GM21825 (cell line): ENCODE data around the gene ASPN.
A peak's percentile ranks its signal among the peaks of the same experiment; 100 is the strongest.
"Not testable (repeated sequence)": the region's sequence is repeated elsewhere in the genome, so short reads cannot be mapped to it uniquely, and the experiment has no call there.

Source experiments
- ATAC-seq: cut with Tn5 transposase; IDR thresholded peaks from one replicate; pipeline ENCODE4 v1.9.1; 2021; ENCODE audit warnings: mild to moderate bottlenecking, moderate library complexity; ENCODE audit not compliant: unreplicated experiment

Gene ASPN

GRCh38 chr9:92423612-92424011, 58.7 kb downstream of the ASPN start:
- ATAC-seq: no peak

- ATAC-seq: no peak
Measured at GRCh38 chr9:92422611-92423338, 59.5 kb downstream of the ASPN start.

GRCh38 chr9:92414566-92414965, 67.7 kb downstream of the ASPN start:
- ATAC-seq: no peak

- ATAC-seq: not testable (repeated sequence)
Measured at GRCh38 chr9:92411157-92411556, 71.1 kb downstream of the ASPN start.

GRCh38 chr9:92408747-92409478, 73.4 kb downstream of the ASPN start:
- no peak for ATAC-seq

- no peak for ATAC-seq
Measured at GRCh38 chr9:92407818-92408217, 74.5 kb downstream of the ASPN start.

- peak; percentile 68 for ATAC-seq
Measured at GRCh38 chr9:92406477-92406876, 75.8 kb downstream of the ASPN start.
